Ovary (tissue), 3 donors: ENCODE results near the gene KIF3B.

ENCODE experiments used
- CTCF ChIP-seq, 3 donors: fragments of 450-650 bp in 2 of 3; fragments of 200-600 bp in 1 of 3; IDR thresholded peaks; one replicate each; pipeline versions ENCODE4 v1.5.1 to v1.8.0; 2016 to 2022; ENCODE audit warnings: antibody characterized with exemption in 3 of 3, mild to moderate bottlenecking in 1 of 3
- POLR2A ChIP-seq: fragments of 450-650 bp; IDR thresholded peaks from one replicate; pipeline ENCODE4 v1.6.1; 2017; ENCODE audit warnings: antibody characterized with exemption, mild to moderate bottlenecking, moderate library complexity
- donor health status: DM: no; HTN: no; CAD: no.

- TF ChIP-seq POLR2A = no peak
- no peak for TF ChIP-seq CTCF (IDR thresholded peaks at IDR 0.05)
Observed at GRCh38 chr20:32352121-32352720, 74.8 kb downstream of the KIF3B start.
